ENCODE data around the gene CEP164. TPM values are rescaled to one million over a fixed set of nuclear protein-coding genes. Genes with fewer than 3 reads are reported as not detected.

CEP164 gene
- total and polyA plus RNA-seq, 9 of the 15 experiments (the other 6 are each of a cell fraction or from before 2014, with no cell fraction given): 2.1 to 16.5 (median 10.4) TPM

- 79% methylated on average over 4 of the region's 5 CpGs for WGBS (ENCODE audit: insufficient coverage, low coverage, missing lambda C conversion rate)
- Histone ChIP-seq H3K4me2 (ENCODE audit: insufficient read depth, low read length) (no peak overlapping the region), H3K27me3 (ENCODE audit: control insufficient read depth in 2 of 2, insufficient read depth in 2 of 2, low read length in 2 of 2) (no peaks in the 10 kb centered on the region), H3K4me1 (replicated peaks in 1 of 2; ENCODE audit: control insufficient read depth in 2 of 2, insufficient read depth in 2 of 2, low read length in 2 of 2) (no peaks in the 10 kb centered on the region), H3K79me2 (ENCODE audit: control insufficient read depth, insufficient read depth, low read length) (no peaks in the 10 kb centered on the region), H4K20me1 (replicated peaks; ENCODE audit: control insufficient read depth, insufficient read depth, low read length) (0 out of 2 replicates have a peak, but pooled peaks cover 3% of the 10 kb centered on the region), H3K9me3 (replicated peaks; ENCODE audit: control insufficient read depth, insufficient read depth, low read depth, low read length) (no peaks in the 10 kb centered on the region), H2AFZ (ENCODE audit: low read depth, low read length) (no peak overlapping the region), H3K4me3 (no peak overlapping the region), H3K36me3 (ENCODE audit: control insufficient read depth, insufficient read depth, low read length) (0 out of 3 replicates have a peak, but pooled peaks cover 2% of the 10 kb centered on the region), H3K9ac (ENCODE audit: insufficient read depth in 1 of 2, low read depth in 2 of 2, low read length in 2 of 2) (peak overlapping the region in 1 of 2 experiments; percentile 21; a peak in 1 of 4 replicates), H3K27ac (ENCODE audit: extremely low read depth, low read depth, low read length) (no peak overlapping the region), H3K9me1 (ENCODE audit: control insufficient read depth, insufficient read depth, low read length) (no peaks in the 10 kb centered on the region)
- no peak for FAIRE-seq
- BruUV-seq (replicated peaks): no TSS peak
- in situ Hi-C loops (cut with MboI): no loop called here
- CTCF ChIA-PET (ENCODE audit: low intra/inter-chr PET ratio): no interaction called here
- DNase-seq (ENCODE audit: extremely low read depth in 1 of 4, low spot score in 3 of 4): no peak
- intact Hi-C loops (cut with micrococcal nuclease): no loop called here
- no peak for ATAC-seq
- TF ChIP-seq ZBTB40 (IDR thresholded peaks at IDR 0.05): peak; percentile 92
- TF ChIP-seq ZBTB40 (CRISPR knock-in tag; IDR thresholded peaks at IDR 0.05): peak; percentile 88
- TF ChIP-seq ZNF384 (IDR thresholded peaks at IDR 0.05; ENCODE audit: low read depth, low read length): peak; percentile 97
- no peak for TF ChIP-seq ZBTB33 (CRISPR knock-in tag; IDR thresholded peaks at IDR 0.05)
- POLR2A ChIA-PET: interaction anchor here (0.6 to 1.2 kb wide), 3 partner anchors 9 to 122 kb away, joined by 3 read pairs; no protein-coding TSS in a partner anchor
These were observed 7.7 kb downstream of the CEP164 start for GRCh38 chr11:117335399-117335798.
